CD4-positive, alpha-beta T cell treated with Interleukin-15 for 1 hour (primary cell): ENCODE data around the gene TTC39C.
A peak's percentile ranks its signal among the peaks of the same experiment; 100 is the strongest.
"Not testable (repeated sequence)": the region's sequence is repeated elsewhere in the genome, so short reads cannot be mapped to it uniquely, and the experiment has no call there.

ENCODE experiments used
- DNase-seq: peaks from one replicate; pipeline ENCODE4 v3.0.0-alpha.2; 2020

TTC39C gene

GRCh38 chr18:24018299-24018886 lies 3.8 kb downstream of the TTC39C start:
- no peak for DNase-seq

DNA sequence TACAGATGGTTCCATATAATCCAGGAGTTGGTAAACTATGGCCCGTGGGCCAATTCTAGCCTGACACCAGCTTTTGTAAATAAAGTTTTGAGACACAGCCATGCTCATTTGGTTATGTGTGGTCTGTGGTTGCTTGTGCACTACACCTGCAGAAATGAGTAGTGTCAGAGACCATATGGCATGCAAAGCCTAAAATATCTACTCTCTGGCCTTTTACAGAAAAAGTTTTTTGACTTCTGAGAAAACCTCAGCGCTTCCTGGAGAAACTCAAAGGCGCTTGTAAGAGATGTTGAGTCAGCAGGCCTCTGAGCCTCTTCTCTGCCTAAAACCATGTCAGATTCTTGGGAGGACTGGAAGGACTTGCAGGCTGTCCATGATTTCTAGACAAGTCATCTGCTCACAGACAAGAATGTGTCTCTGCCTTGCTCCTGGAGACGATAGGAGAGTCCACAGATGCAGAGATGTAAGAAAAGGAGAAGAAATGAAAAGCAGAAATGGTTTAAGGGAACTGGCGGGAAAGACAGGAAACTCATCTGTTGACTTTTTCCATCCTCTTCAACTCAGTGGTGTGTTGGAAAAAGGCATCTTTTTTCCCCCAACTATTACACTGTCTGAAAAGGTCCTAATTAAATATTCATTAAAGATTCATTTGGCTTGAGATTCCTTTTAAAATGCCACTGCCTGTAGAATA lies 5.2 kb downstream of the TTC39C start:
- DNase-seq, result peak; percentile 65

- DNase-seq, result no peak
These were observed 7.0 kb downstream of the TTC39C start for GRCh38 chr18:24021505-24021904.

- no peak for DNase-seq
These were observed 7.6 kb downstream of the TTC39C start for GRCh38 chr18:24022161-24022560.

- DNase-seq, result no peak
These were observed 8.7 kb downstream of the TTC39C start for GRCh38 chr18:24023185-24023814.

GRCh38 chr18:24024425-24024824 lies 9.9 kb downstream of the TTC39C start:
- no peak for DNase-seq

GRCh38 chr18:24026457-24026856 lies 11.9 kb downstream of the TTC39C start:
- DNase-seq, result no peak

GRCh38 chr18:24027156-24027827 lies 12.7 kb downstream of the TTC39C start:
- no peak for DNase-seq

DNA sequence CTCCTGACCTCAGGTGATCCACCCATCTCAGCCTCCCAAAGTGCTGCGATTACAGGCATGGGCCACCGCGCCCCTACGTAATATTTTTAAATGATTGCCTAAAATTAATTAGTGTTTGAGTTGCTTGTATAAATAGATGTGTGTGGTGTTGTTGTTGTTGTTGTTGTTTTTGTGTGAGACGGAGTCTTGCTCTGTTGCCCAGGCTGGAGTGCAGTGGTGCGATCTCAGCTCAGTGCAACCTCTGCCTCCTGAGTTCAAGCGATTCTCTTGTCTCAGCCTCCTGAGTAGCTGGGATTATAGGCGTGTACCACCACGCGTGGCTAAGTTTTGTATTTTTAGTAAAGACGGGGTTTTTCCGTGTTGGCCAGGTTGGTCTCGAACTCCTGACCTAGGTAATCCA lies 14.4 kb downstream of the TTC39C start:
- not testable (repeated sequence) for DNase-seq

GRCh38 chr18:24031318-24031717 lies 16.8 kb downstream of the TTC39C start:
- no peak for DNase-seq

DNA sequence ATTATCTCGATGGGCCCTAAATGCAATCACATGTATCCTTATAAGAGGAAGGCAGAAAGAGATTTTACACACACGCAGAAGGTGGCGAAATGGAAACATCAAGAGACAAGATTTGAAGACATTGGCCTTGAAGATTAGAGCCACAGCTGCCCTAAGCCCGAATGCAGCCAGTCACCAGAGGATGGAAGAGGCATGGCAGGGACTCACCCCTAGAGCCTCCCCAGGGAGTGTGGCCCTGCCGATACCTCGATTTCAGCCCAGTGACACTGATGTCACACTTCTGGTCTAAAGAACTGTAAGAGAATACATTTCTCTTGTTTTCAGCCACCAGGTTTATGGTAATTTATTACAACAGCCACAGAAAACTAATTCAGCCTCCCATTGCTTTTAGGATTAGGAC lies 17.4 kb downstream of the TTC39C start:
- DNase-seq, result no peak

GRCh38 chr18:24033641-24034412 lies 19.3 kb downstream of the TTC39C start:
- no peak for DNase-seq

GRCh38 chr18:24035316-24035715 lies 20.8 kb downstream of the TTC39C start:
- no peak for DNase-seq

GRCh38 chr18:24039671-24040070 lies 25.1 kb downstream of the TTC39C start:
- DNase-seq, result no peak

GRCh38 chr18:24041691-24042090 lies 27.1 kb downstream of the TTC39C start:
- no peak for DNase-seq

GRCh38 chr18:24043403-24043802 lies 28.8 kb downstream of the TTC39C start:
- no peak for DNase-seq

DNA sequence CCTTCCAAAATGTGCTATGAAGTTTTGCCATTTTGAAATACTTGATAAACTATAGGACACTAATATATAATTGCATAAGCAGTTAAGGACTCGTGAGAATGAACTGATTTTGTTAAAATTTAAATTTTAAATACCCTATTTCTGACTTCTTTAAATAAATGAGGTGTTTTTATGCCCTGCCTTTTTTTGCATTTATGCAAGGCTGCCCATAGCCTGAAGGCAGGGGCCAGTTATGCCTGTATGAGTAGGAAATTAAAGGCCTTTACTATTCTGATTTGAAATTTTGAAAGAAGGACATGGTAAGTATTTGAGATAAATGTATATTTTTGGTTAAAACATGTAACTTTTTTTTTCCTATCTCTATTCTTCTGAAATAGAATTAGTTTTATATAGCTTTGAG lies 33.7 kb downstream of the TTC39C start:
- DNase-seq, result no peak

DNA sequence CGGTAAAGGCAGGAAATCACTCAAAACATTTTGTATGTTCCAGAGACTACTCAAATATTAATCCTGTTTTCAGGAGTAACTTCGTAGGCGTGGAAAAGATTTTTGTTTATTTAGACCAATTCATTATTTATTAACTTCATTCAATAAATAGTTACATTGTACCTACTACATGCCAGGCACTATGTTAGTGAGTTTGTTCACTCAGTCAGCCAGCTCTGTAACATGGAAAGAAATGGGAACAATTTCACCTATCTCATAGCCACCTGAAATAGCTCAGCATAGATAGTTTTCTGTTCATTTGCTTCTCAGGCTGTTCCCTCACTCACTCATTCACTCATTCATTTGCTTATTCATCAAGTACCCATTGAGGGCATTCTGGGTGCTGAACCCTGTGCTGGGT lies 34.6 kb downstream of the TTC39C start:
- DNase-seq, result no peak

GRCh38 chr18:24051031-24051947 lies 36.7 kb downstream of the TTC39C start:
- DNase-seq, result no peak

DNA sequence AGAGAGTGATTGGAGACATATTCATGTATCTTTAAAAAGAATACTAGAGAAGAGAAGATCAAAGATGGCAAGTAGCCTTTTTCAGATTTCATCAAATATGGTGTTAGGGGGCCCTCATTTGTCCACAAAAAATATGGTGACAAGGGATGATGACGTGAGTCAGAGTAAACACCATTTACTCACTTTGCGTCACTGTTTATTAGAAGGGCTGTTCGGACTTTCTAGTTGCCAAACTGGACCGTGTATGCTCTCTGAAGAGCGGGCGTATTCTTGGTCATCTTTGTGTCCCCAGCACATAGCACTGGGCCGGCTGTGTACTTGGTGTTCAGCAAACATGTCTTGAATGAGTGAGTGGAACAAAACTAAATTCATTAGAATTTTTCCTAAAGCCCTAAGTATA lies 37.5 kb downstream of the TTC39C start:
- no peak for DNase-seq

- no peak for DNase-seq
These were observed 38.7 kb downstream of the TTC39C start for GRCh38 chr18:24053211-24053610.

- no peak for DNase-seq
These were observed 39.6 kb downstream of the TTC39C start for GRCh38 chr18:24054130-24054529.
